ENCODE results near the gene PANK1. TPM values are rescaled to one million over a fixed set of nuclear protein-coding genes. Genes with fewer than 3 reads are reported as not detected.
"Not testable (repeated sequence)": the region's sequence is repeated elsewhere in the genome, so short reads cannot be mapped to it uniquely, and the experiment has no call there.

Gene PANK1
- total RNA-seq, 1 donor from 2014 or later = 16.9 TPM

DNA sequence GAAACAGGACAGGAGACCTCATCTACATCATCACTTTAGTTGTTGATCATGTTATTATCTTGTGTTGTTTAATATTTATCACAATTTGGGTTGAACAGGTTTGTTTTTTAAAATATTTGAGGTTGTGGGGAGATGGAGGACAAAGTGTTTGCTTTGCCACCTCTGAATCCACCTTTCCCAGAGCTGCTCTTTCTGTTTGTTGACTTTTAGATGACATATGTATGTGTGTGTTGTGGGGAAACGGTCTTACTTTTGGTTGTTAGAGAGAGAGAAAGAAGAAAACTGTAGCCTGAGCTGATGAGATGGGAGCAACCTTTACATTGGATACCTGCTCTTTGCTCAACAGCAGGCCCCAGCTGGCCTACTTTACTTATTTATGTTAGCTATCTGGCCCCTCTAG is 90.6 kb downstream of the PANK1 start:
- DNase-seq = no peak
- ATAC-seq (ENCODE audit: poor library complexity) = no peak
- intact Hi-C loops (cut with DNase I) = no loop called here

DNA sequence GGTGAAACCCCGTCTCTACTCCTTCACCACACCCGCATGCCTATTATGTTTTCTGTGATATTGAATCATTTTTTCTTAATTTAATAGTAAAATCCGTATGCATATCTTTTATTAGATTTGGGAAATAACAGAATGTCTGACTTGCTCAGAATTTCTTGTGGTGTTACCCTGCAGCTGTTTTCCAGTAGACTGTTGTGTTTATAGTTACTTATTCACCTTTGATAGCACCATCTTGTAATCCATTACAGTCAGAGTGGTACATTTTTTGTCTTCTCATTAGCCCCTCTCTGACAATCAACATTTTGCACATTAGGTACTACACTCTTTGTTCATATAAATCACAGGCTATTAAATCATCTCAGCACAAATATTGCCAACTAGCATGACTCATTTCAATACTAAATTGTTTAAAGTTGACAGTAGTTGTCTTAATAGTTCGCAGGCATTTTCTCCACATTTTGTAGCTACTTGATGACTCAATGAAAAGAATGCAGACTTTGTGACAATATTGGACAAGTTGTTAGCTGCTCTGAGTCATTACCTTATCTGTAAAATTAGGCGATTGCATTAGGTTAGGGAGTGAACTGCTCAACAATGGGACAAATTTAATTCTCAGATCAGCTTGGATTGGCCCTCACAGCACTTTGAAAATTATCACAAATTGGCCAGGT is 91.8 kb downstream of the PANK1 start:
- DNase-seq (no peak), ATAC-seq (ENCODE audit: poor library complexity) (peak; percentile 50)
- intact Hi-C loops (cut with DNase I) = no loop called here

DNA sequence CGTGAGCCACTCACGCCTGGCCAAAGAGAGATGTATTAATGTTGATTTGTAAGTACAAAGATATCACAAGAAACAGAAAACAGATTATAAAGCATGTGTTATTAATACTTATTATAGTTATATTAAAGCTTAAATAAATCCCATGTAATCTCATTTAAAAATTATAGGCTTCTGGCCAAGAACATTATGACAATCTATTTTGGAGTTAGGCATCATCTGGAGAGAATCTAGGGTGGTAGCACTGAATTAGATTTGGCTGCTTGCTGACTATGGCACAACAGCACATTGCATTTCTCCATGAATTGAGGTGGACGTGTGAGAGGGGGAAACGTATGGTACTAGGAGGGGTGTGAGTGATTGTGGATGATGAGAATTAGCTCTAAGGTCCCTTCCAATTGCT is 92.8 kb downstream of the PANK1 start:
- no peak for ATAC-seq (ENCODE audit: poor library complexity)
- intact Hi-C loops (cut with DNase I) = no loop called here
- no peak for DNase-seq

DNA sequence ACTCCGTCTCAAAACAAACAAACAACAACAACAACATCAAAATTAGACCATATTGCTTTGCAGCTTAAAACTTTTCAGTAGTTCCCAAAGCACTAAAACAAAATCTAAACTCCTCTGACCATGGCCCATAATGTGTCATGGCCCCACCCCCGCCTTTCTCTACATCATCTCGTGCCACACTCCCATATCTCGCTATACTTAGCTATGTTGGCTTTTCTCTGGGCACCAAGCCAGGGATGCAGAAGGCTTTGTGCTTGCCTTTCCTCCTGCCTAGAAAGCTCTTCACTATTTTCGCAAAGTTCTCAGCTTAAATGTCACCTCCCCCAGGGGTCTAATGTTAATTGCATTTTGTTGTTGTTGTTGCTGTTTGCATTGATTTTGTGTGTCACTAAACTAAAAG is 94.5 kb downstream of the PANK1 start:
- DNase-seq (peak; percentile 57), ATAC-seq (ENCODE audit: poor library complexity) (peak; percentile 88)
- intact Hi-C loops (cut with DNase I) = no loop called here

DNA sequence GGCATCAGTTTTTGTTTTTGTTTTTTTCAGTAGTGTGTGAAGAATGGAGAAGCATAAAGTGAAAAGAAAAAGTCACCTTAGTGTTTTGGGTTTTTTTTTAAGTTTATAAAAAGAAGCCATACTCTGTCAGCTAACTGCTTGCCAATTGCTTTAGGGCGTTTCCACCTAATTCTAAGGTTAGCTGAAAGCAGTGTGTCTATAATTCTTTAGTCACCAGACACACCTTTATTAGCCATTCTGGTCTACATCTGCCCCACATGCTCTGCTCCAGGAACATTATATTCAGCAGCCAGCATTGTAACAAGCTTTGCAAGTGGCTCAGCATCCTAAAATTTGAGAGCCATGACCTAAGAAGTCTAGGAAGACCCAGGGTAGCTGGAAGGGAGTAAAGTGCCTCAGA is 95.5 kb downstream of the PANK1 start:
- ATAC-seq (ENCODE audit: poor library complexity) (no peak), DNase-seq (no peak)
- intact Hi-C loops (cut with DNase I) = no loop called here

DNA sequence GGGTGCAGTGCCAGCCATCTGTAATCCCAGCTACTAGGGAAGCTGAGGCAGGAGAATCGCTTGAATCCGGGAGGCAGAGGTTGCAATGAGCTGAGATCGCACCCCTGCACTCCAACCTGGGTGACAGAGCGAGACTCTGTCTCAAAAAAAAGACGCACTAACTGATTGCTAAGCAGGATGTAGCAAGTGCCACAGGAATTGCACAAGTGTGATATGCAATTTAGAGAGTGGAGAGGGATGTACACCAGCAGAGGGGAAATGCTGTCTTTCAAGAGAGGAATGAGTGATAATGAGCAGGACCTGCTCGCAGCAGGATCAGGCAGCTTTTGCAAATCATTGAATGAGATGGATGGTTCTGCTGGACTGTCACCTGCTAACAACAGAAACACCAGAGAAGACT is 96.4 kb downstream of the PANK1 start:
- no peak for ATAC-seq (ENCODE audit: poor library complexity)
- intact Hi-C loops (cut with DNase I) = no loop called here

DNA sequence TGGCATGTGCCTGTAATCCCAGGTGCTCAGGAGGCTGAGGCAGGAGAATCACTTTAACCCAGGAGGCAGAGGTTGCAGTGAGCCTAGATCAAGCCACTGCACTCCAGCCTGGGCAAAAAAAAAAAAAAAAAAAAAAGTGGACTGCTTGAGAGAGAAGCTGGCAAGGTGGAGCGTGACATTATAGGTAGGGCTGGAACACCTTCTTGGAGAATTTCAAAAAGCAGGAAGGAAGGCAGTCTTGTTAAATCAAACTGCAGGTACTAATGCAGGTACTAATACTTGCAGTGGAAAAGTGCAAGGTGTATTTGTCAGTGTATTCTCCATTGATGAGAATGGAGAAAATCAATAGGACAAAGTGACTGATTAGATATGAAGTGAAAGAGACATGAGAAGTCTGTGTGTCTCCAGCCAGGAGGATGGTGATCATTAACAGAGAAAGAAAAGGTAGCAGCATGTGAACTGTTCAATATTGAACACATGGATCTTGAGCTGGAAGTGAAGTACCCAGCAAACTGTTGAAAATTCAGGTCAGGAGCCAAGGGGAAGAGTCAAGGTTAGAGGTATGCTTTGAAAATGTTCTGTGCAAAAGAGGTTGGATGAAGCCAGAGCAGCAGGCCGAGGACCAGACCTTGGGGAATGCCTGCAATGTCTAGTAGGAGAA is 97.1 kb downstream of the PANK1 start:
- DNase-seq = no peak
- intact Hi-C loops (cut with DNase I) = no loop called here
- ATAC-seq (ENCODE audit: poor library complexity) = no peak

More for the DNA sequence above, 96.4 kb downstream of the PANK1 start:
- no peak for DNase-seq

DNA sequence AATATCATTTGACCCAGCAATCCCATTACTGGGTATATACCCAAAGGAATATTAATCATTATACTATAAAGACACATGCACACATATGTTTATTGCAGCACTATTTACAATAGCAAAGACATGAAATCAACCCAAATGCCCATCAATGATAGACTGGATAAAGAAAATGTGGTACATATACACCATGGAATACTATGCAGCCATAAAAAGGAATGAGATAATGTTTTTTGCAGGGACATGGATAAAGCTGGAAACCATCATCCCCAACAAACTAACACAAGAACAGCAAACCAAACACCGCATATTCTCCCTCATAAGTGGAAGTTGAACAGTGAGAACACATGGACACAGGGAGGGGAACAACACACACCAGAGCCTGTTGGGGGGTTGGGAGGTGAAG is 98.4 kb downstream of the PANK1 start:
- DNase-seq; ATAC-seq (ENCODE audit: poor library complexity); intact Hi-C loops (cut with DNase I): not testable (repeated sequence)

DNA sequence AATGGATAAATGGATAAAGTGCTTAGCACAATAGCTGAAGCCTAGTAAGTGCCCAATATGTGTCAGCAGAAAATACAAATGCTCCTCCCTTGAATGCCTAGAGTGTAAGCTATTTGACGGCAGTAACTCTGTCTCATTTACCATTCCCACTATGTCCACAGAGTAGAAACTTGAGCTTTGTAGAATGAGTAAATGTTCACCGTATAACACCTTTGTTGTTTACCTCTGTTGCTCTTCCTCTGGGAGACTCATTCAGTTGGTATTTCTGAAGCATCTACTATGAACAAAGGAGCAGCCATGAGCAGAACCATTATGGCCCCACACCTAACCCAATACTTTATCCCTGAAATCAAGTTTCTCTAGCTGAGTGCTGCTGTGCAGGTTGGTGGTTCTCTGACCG is 101.2 kb downstream of the PANK1 start:
- DNase-seq = no peak
- ATAC-seq (ENCODE audit: poor library complexity) = no peak
- intact Hi-C loops (cut with DNase I) = no loop called here

DNA sequence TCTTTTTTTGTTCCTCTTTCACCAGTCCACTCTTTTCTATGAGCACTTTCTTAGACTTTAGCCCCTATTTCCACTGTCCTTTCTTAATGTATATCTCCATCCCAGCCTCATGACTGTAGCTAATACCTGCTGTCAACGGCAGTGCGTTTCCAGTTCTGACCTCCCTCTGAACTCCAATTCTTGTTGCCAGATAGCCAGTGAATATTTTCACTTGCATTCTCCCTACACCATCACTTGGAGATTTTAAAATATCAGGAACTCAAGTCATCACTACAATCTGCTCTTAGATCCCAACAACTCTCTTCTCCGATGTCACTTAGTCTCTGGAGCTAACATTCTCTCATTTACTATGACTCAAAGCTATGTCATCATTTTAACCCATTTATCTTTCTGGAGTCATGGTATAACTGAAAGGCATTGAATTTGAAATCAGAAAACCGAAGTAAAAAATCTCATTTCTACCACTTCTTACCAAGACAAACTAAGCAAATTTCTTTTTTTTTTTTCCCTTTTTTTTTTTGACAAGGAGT is 104.6 kb downstream of the PANK1 start:
- no peak for ATAC-seq (ENCODE audit: poor library complexity)
- no peak for DNase-seq
- intact Hi-C loops (cut with DNase I) = no loop called here

DNA sequence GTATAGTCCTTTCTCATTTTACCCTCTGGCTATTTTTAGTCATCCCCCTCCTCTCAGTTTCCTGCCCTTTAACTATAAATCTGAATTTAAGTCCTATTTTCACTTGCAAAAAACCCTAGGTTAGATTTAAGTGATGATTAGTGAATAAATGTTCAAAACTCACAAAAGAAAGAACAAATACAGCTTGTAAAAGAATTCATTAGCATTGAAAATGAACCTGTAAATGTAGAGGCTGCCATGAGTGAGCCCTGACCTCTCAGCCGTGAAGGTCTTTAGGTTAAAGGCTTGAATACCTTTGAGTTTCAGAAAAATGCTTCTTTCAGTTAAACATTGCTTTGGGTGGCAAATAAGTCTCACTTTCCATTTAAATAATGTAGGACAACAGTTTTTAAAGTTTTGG is 107.7 kb downstream of the PANK1 start:
- intact Hi-C loops (cut with DNase I) = no loop called here
- DNase-seq (no peak), ATAC-seq (ENCODE audit: poor library complexity) (no peak)

DNA sequence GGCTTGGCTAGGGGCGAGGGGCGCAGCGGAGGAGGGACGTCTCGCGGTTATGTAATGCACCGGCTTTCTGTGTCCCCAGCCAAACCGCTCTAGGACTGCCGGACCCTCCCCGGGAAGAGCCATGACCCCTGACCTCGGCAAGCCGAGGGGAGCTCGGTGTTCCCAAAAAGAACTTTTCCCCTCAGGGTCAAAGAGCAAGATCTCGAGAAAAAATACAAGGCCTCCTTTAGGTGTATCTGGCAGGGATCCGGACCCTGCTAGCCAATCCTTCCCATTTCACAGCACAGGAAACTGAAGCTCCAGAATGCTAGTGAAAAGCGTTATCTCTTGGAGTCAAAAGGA is 109.1 kb downstream of the PANK1 start:
- DNase-seq (peak; percentile 40), ATAC-seq (ENCODE audit: poor library complexity) (no peak)
- intact Hi-C loops (cut with DNase I) = no loop called here

DNA sequence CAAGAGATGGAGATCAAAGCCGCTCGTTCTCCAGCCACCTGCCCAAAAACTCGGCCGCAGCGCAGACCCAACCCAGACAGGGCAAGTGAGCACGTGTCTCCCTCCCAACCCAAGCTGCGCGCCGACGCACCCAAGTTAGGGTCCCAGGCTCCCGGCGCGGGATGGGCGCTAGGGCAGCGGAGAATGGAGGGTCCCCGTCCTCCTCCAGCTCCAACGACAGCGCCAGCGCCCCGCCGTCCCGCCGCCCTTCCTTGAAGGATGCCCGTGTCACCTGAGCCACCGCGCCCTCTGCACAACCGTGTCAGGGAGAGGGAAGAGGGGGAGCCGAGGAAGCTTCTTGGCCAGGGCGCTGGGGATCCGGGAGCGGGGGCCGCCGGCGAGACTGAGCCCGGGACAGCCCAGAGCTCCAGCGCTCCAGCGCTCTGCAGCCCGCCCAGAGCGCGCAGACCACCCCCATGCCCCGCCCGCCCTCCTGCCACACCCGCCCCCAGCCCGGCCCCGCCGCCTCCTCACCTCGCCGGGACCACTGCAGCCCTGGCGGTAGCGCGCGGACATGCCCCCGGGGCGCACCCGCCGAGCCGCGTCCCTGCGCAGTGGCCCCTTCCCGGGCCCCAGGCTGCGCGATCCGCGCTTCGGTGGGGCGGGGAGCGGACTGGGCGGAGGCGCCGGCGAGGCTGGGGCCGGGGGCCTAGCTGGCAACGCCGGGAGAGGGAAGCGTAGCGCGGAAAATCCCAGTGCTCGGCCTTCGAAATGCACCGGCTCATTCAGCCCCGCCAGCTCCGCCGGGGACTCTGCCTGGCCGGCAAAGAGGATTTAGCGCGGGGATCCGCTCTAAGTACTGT is 109.7 kb downstream of the PANK1 start, which contains the start of gene SLC16A12:
Gene SLC16A12 (minus strand): TSS at position 424 of the 842 bp plus-strand sequence. CDS start 73,016 bp downstream, outside the sequence.
- intact Hi-C loops (cut with DNase I) = no loop called here
- ATAC-seq (ENCODE audit: poor library complexity) (peak; percentile 86), DNase-seq (peak; percentile 44)

DNA sequence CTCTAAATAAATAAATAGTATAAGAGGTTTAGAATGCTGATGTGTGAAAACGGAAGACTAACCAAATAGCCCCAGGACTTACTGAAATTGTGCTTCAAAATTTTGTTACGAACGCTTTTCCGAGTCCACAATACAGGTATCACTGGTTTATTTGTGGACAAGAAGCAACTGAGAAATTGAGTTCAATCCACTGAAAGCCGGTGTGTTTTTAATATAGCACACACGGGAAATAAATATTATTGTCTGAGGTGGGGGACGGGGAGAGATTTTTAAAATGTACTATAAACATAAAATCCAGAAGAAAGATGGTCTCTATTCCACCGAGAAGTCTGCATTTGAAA is 110.2 kb downstream of the PANK1 start:
- intact Hi-C loops (cut with DNase I) = no loop called here
- ATAC-seq (ENCODE audit: poor library complexity) (no peak), DNase-seq (no peak)

Small RNA genes lying within 50 kb of the gene (microRNA-seq; reads per million reads assigned to microRNA genes)
- 1,611 reads per million, percentile 86 among the genes with 10 or more reads in this experiment for gene MIR107

Other genes with a start within 250 kb of the PANK1 start
- 7.1 TPM for gene IFIT5, start 230.7 kb downstream of the PANK1 start, total RNA-seq
- 1.3 TPM for gene SLC16A12, start 109.6 kb downstream of the PANK1 start, total RNA-seq
- 2.6 TPM for gene KIF20B, start 56.3 kb upstream of the PANK1 start, total RNA-seq

Measured in Right ventricle myocardium superior (tissue), 1 donor.